ENCODE data around the gene FAM234B. TPM values are rescaled to one million over a fixed set of nuclear protein-coding genes. Genes with fewer than 3 reads are reported as not detected.

Gene FAM234B
- total RNA-seq, 1 donor from 2014 or later: 9.6 TPM

DNA sequence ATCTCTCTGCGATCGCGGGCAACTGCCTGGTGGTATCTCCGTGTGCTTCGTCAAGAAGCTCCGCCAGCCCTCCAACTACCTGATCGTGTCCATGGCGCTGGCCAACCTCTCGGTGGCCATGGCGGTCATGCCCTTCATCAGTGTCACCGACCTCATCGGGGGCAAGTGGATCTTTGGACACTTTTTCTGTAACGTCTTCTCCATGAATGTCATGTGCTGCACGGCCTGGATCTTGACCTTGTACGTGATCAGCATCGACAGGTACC is 42.5 kb upstream of the FAM234B start:
- DNase-seq (no peak), ATAC-seq (no peak)
- TF ChIP-seq, protein P1, sequence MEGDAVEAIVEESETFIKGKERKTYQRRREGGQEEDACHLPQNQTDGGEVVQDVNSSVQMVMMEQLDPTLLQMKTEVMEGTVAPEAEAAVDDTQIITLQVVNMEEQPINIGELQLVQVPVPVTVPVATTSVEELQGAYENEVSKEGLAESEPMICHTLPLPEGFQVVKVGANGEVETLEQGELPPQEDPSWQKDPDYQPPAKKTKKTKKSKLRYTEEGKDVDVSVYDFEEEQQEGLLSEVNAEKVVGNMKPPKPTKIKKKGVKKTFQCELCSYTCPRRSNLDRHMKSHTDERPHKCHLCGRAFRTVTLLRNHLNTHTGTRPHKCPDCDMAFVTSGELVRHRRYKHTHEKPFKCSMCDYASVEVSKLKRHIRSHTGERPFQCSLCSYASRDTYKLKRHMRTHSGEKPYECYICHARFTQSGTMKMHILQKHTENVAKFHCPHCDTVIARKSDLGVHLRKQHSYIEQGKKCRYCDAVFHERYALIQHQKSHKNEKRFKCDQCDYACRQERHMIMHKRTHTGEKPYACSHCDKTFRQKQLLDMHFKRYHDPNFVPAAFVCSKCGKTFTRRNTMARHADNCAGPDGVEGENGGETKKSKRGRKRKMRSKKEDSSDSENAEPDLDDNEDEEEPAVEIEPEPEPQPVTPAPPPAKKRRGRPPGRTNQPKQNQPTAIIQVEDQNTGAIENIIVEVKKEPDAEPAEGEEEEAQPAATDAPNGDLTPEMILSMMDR (IDR thresholded peaks at IDR 0.05): no peak
- Histone ChIP-seq H3K9me3 (no peaks in the 10 kb centered on the region), H3K4me3 (peak overlapping the region; percentile 93), H3K27me3 (no peaks in the 10 kb centered on the region), H3K36me3 (no peaks in the 10 kb centered on the region), H3K4me1 (peaks cover 27% of the 10 kb centered on the region), H3K27ac (peak overlapping the region; percentile 93)
- intact Hi-C loops (cut with DNase I): no loop called here

DNA sequence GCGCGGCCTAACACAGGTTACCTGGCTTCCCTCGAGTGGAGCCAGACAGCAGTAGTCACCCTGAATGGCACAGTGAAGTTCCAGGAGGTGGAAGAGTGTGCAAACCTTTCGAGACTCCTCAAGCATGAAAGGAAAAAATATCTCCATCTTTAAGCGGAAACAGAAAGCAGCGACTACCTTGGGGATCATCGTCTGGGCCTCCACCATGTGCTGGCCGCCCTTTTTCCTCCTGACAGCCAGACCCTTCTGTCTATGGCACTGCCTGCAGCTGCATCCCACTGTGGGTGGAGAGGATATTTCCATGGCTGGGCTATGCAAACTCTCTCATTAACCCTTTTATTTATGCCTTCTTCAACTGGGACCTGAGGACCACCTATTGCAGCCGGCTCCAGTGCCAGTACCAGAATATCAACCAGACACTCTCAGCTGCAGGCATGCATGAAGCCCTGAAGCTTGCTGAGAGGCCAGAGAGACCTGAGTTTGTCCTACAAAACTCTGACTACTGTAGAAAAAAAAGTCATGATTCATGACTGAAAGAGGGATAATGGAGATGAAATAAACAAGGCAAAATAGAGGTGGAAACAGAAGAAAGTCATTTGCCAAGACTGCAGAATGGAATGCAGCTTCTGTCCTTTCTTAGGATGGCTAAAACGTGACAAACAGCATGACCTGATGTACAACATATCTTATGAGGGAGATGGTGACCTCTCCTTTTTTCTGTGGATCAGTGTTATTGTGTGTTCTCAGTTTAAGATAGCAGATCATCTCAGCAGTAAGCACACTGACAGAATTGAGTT is 41.7 kb upstream of the FAM234B start:
- H3K36me3 ChIP-seq: no peaks in the 10 kb centered on the region
- H3K4me1 ChIP-seq: peaks cover 19% of the 10 kb centered on the region
- TF ChIP-seq, protein P1 (IDR thresholded peaks at IDR 0.05): no peak
- H3K4me3 ChIP-seq: no peak overlapping the region
- no peaks in the 10 kb centered on the region for H3K27me3 ChIP-seq
- intact Hi-C loops (cut with DNase I): no loop called here
- no peaks in the 10 kb centered on the region for H3K9me3 ChIP-seq
- DNase-seq (no peak), ATAC-seq (no peak)
- no peak overlapping the region for H3K27ac ChIP-seq

DNA sequence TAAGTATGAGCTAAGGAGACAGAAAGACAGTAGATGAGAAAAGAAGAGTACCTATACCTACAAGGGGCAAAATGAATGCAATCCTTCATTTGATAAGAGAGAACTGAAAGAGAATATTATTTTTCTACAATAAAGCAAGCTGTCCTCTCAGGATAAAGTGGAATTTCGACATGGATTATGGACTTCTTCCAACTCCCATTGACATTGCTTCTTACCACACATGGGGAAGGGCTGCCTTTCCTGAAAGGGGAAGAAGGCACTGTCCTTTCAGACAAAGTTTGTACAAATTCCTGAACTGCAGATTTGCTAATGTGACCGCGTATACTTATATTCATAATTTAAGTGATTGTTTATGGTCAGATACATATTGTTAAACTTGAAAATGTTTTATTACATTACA is 39.8 kb upstream of the FAM234B start:
- no peak overlapping the region for H3K4me3 ChIP-seq
- ATAC-seq: no peak
- H3K36me3 ChIP-seq: no peaks in the 10 kb centered on the region
- no peaks in the 10 kb centered on the region for H3K9me3 ChIP-seq
- no peak overlapping the region for H3K27ac ChIP-seq
- TF ChIP-seq, protein P1 (IDR thresholded peaks at IDR 0.05): no peak
- intact Hi-C loops (cut with DNase I): no loop called here
- H3K4me1 ChIP-seq: peaks cover 2% of the 10 kb centered on the region
- H3K27me3 ChIP-seq: no peaks in the 10 kb centered on the region
- no peak for DNase-seq

DNA sequence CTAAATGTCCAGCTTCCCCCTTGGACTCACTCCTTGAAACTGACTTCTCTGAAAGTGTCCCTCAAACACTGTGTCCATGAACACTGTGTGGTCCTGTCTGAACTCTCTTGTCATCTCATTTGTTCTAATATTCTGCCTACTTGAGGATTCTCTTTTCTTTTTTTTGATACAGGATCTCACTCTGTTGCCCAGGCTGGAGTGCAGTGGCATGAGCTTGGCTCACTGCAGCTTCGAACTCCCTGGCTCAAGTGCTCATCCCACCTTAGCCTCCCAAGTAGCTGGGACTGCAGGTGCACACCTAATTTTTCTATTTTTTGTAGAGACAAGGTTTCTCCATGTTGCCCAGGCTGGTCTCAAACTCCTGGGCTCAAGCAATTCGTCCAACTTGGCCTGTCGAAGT is 39.2 kb upstream of the FAM234B start:
- Histone ChIP-seq H3K27ac (no peak overlapping the region), H3K4me1 (no peaks in the 10 kb centered on the region), H3K36me3 (no peaks in the 10 kb centered on the region), H3K9me3 (no peaks in the 10 kb centered on the region), H3K4me3 (no peak overlapping the region), H3K27me3 (no peaks in the 10 kb centered on the region)
- ATAC-seq (no peak), DNase-seq (no peak)
- TF ChIP-seq, protein P1 (IDR thresholded peaks at IDR 0.05): no peak
- intact Hi-C loops (cut with DNase I): no loop called here

DNA sequence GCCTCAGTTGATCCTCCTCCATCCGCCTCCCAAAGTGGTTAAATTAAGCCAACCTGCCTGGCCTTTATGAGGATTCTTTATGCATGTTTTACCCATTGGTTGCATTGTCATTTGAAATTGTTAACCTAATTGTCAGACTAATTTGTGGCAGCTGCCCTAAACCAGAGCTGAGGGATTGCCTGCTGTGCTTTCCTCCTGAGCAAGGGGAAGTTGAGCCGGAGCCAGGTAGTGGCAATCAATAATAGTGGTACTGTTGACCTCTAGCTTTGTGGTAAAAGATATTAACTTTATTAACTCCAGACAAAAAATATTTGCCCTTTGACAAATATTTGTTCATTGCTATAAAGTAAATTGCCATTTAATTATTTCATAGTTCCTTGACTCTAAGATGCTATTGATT is 38.5 kb upstream of the FAM234B start:
- Histone ChIP-seq H3K4me3 (no peak overlapping the region), H3K9me3 (no peaks in the 10 kb centered on the region), H3K4me1 (no peaks in the 10 kb centered on the region), H3K27ac (no peak overlapping the region), H3K27me3 (no peaks in the 10 kb centered on the region), H3K36me3 (no peaks in the 10 kb centered on the region)
- intact Hi-C loops (cut with DNase I): no loop called here
- TF ChIP-seq, protein P1 (IDR thresholded peaks at IDR 0.05): no peak
- DNase-seq: no peak
- ATAC-seq: no peak
